T47D (cell line): ENCODE measurements around the gene CBLC.

Experiments used
- DNase-seq, 2 experiments: peaks; one replicate each; pipeline versions ENCODE4 v3.0.0 to v3.0.0-alpha.2; 2011 to 2012; ENCODE audit warnings: low read depth in 1 of 2, low spot score in 1 of 2
- JUND ChIP-seq: IDR thresholded peaks from 2 replicates; pipeline ENCODE4 v1.6.1; 2012; ENCODE audit warnings: low read depth
- in situ Hi-C: cut with HindIII; loops from 2 replicates; pipeline ENCODE4 v1.10.0; 2016; ENCODE audit warnings: low sequenced_read_pairs, low pct_unique_long_range_greater_than_20kb

Gene CBLC

DNA sequence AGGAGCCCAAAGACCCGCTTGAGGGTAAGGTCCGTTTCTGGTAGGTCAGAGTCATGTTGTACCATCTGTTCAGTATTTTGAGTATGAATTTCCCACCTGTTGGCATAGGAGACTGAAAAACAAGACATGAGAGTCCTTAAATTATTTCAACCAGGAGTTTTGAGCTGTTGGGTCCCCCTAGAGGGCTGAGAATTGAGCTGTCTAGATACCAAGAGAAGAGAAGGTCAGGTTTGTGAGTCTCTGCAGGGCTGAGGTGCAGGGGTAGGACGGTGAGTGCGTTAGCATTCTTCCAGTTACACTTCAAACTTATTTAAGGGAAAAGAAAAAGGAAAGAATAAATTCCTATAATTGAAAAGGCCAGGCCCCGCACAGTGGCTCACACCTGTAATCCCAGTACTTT lies 5.0 kb downstream of the CBLC start:
- in situ Hi-C loops = no loop called here
- DNase-seq = peak in 1 of 2 experiments; percentile 39
- TF ChIP-seq JUND = no peak

DNA sequence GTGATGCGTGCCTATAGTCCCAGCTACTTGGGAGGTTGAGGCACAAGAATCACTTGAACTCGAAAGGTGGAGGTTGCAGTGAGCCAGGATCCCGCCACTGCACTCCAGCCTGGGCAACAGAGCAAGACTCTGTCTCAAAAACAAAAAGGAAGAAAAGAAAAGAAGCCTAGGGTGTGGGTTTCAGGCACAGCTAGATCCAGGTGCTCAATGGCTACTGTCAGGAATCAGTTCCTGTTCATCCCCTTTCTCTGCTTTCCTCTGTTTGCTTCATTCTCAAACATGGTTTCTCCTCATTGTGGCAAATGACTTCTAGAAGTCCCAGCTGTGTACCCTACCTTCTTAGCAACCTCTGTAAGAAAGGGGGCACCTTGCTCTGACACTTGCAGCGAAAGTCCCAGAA lies 5.9 kb downstream of the CBLC start:
- in situ Hi-C loops = no loop called here
- no peak for TF ChIP-seq JUND

DNA sequence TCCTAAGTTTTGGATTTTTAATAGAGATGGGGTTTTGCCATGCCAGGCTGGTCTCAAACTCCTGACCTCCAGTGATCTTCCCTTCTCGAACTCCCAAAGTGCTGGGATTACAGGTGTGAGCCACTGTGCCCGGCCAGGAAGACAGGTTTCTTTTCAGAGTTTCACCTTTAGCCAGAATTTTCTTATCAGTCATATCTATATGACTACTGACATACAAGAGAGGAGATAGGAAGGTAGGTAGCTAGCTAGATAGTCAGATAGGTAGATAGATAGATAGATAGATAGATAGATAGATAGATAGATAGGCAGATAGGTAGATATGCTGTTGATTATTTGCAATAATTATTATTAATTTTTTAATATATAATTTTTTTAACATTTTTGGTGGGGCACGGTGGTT lies 7.6 kb downstream of the CBLC start:
- in situ Hi-C loops = no loop called here
- no peak for TF ChIP-seq JUND
- no peak for DNase-seq

More for the DNA sequence above, 5.9 kb downstream of the CBLC start:
- no peak for DNase-seq

DNA sequence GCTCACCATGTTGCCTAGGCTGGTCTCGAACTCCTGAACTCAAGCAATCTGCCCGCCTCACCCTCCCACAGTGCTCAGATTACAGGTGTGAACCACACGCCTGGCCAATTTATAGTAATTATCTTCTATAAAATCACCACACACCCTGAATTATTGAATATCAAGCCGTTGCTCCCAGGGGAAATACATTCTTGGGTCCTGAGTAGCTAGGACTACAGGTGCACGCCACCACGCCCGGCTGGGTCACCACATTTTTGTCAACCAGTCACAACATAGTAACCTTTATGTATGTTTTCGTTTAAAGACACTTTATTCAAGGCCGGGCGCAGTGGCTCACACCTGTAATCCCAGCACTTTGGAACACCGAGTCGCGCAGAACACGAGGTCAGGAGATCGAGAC lies 8.3 kb downstream of the CBLC start:
- in situ Hi-C loops = no loop called here
- no peak for DNase-seq
- TF ChIP-seq JUND = no peak

DNA sequence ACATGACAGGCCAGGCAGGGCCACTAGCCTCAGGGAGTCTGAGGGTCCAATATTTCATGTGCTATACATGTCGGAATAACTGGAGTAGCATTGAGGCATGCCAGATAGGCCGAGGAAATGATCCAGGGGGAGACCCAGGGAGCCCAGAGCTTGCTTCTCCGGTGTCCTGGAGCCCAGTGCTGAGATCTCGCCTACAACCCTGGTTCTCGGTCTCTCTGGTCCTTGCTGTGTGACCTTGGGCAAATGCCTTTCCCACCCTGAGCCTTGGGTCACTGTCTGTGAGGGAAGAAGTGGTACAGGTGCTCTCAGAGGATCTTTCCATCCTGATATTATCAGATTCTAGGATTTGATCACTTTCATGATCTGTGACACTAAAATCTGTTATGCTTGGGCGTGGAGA lies 11.3 kb downstream of the CBLC start:
- DNase-seq = no peak
- TF ChIP-seq JUND = no peak
- in situ Hi-C loops = no loop called here

DNA sequence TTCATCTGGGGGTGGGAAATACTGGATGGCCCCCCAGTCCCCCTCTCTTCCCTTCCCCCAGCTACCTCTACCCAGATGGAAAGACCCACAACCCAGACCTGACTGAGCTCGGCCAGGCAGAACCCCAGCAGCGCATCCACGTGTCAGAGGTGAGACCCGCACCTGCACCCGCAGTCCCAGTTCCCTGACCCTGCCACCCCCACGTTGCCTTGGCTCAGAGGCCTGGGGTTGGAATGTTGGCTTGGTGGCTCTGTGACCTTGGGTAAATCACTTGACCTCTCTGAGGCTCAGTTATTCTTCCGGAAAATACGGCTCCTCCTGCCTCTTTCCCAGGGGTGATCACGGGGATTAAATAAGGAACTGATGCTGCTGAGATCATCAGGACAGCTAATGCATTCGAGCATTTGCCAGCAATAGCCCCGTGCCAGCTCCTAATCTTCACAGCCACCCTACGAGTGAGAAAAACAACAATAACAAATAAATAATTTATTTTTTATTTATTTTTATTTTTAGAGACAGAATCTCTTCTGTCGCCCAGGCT lies 12.3 kb downstream of the CBLC start:
- in situ Hi-C loops = no loop called here
- DNase-seq = no peak

DNA sequence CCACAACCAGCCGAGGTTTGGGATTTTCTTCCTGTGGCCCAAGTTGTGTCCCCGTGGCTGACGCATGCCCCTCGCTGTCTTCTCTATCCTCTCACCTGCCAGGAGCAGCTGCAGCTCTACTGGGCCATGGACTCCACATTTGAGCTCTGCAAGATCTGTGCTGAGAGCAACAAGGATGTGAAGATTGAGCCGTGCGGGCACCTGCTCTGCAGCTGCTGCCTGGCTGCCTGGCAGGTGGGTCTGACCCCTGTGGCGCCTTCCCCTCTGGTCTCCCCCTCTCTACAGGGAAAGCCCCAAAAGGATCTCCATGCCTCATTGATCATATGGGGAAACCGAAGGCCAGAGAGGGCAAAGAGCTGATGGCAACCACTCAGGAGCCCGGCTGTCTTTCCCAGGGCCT lies 14.6 kb downstream of the CBLC start:
- no peak for DNase-seq
- in situ Hi-C loops = no loop called here

More for the DNA sequence above, 12.3 kb downstream of the CBLC start:
- TF ChIP-seq JUND = no peak

DNA sequence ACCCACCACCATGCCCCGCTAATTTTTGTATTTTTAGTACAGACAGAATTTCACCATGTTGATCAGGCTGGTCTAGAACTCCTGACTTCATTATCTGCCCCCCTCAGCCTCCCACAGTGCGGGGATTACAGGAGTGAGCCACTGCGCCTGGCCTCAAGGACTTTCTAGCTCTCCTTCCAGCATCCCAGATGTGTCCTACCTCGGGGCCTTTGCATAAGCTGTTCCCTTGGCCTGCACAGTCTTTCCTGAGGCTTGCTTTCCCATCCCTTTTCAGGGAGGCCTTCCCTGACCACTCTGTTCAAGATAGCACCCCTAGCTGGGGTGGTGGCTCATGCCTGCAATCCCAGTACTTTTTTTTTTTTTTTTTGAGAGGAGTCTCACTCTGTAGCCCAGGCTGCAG lies 16.9 kb downstream of the CBLC start:
- in situ Hi-C loops = no loop called here
- DNase-seq = no peak
- TF ChIP-seq JUND = no peak

More for the DNA sequence above, 14.6 kb downstream of the CBLC start:
- no peak for TF ChIP-seq JUND

DNA sequence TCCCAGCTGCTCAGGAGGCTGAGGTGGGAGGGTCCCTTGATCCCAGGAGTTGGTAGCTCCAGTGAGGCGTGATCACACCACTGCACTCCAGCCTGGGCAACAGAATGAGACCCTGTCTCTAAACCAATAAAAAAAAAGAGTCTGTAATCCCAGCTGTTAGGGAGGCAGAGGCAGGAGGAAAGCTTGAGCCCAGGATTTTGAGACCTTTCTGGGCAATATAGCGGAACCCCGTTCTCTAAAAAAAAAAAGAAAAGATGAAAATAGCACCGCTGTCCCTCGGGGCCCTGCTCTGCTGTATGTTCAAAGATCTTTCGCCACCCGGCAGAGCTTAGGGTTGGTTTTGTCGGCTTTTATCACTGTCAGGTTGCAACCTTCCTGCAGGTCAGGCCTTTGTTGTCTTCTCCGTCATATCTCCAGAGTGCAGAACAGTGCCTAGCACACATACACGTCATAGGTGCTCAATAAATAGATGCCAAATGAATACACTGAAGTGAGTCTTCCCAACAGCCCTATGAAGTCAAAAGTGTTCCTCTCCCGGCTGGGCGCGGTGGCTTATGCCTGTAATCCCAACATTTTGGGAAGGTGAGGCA lies 17.8 kb downstream of the CBLC start:
- in situ Hi-C loops = no loop called here
- DNase-seq = no peak
- no peak for TF ChIP-seq JUND

DNA sequence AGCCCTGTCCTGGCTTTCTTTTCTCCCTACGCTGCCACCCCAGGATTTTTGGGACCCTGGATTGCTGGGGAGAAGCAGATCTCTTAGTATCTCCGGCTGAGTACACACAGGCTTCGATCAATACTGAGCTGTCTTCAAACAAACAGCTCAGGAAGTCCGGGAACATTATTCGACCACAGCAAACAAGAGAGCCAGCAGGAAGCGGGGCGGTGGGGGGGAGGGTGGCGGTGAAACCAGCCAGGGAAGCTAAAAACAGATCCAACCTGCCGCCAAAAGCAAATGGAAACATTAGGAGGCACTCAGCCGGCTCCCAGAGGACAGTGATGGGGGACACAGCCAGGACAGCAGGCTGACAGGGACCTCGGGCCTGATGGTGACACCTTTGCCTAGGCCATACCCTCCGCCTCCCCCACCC lies 19.0 kb downstream of the CBLC start:
- DNase-seq = peak in 1 of 2 experiments; percentile 87
- TF ChIP-seq JUND = no peak
- in situ Hi-C loops = no loop called here

DNA sequence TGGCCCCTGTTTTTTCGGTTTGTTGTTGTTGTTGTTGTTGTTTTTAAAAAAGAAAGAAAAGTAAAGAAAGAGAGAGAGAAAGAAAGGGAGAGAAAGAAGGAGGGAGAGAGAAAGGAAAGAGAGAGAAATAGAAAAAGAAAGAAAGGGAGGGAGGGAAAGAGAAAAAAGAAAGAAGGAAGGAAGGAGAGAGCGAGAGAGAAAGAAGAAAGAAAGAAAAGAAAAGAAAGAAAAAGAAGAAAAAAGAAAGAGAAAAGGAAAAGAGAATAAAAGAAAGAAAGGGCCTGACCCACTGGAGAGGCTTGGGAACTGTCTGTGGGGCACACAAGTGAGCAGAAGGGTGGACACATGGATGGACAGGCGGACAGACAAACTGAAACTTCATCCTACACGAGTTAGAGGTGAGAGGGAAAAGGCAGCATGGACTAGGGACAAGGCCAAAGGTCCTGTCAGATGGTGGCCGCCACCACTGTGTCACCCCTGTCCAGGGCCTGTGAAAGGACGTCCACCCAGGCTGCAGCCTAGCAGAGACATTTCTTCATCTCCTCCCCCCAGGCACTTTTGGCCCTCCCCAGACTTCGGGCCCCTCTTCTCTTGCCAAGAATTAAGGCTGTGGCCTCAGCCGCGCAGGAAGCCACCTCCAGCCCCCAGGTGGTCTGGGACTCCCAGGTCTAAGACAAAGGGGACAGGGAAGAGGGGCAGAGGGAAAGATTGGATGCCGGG lies 22.1 kb downstream of the CBLC start:
- no peak for DNase-seq
- in situ Hi-C loops = no loop called here
- TF ChIP-seq JUND = no peak

DNA sequence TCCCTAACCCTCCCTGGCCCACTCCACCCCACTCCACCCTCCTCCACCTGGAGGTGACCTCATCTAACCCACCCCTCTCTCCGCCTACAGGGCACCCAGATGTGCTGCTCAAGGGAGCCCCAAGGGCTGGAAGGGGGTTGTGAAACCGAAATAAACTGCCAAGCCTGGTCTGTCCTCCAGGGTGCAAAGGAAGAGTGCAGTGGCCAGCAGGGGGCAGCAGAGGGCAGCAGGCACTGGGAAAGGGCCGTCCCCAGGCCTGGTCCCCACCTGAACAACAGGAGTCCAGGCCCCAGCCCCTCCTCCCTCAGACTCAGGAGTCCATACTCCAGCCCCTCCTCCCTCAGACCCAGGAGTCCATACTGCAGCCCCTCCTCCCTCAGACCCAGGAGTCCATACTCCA lies 22.8 kb downstream of the CBLC start:
- no peak for TF ChIP-seq JUND
- in situ Hi-C loops = no loop called here
- peak; percentile 43 to 83 for DNase-seq

DNA sequence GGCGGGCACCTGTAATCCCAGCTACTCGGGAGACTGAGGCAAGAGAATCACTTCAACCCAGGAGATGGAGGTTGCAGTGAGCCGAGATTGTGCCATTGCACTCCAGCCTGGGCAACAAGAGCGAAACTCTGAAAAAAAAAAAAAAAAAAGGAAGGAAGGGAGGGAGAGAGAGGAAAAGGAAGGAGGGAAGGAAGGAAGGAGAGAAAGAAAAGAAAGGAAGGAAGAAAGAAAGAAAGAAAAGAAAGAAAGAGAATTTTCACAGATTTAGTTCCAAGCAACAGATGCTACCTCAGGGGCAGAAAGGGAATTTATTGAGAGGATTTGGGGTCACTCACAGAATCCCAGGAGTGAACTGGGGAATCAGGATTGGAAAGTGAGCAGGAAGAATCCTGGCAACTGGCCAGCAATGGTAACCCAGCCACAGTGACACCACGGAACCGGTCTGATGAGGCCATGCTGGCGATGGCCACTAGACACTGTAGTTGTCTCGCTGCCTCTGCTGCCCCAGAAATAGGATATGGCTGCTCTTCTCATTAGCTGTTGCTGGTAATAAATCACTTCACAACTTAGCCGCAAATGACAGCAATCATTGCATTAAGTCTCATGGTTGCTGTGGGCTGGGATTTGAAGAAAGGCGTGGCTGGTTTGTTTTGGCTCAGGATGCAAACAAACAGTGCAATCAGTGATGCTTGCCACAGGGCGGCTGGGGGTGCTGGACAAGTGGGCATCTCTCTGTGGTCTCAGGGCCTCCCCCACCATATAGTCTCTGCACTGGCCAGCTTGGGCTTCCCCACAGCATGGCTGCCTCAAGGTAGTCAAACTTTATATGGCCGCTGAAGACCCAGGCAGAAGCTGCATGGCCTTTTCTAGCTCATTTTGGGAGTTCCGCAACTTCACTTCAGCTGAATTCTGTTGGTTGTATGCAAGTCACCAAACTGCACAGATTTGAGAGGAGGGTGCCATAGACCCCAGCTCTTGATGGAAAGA lies 26.0 kb downstream of the CBLC start:
- no peak for TF ChIP-seq JUND
- DNase-seq = peak in 1 of 2 experiments; percentile 86
- in situ Hi-C loops = no loop called here
